Fibroblast of skin of abdomen (primary cell): ENCODE data around the gene AGPS.
"Not testable (repeated sequence)": the region's sequence is repeated elsewhere in the genome, so short reads cannot be mapped to it uniquely, and the experiment has no call there.

Experiments
- DNase-seq: peaks from one replicate; pipeline ENCODE4 v3.0.0-alpha.2; 2013

Gene AGPS

GRCh38 chr2:177422271-177422670 lies 29.7 kb downstream of the AGPS start:
- peak; percentile 59 for DNase-seq

- not testable (repeated sequence) for DNase-seq
Observed at GRCh38 chr2:177424120-177424519, 31.5 kb downstream of the AGPS start.

GRCh38 chr2:177424620-177425019 lies 32.0 kb downstream of the AGPS start:
- DNase-seq: not testable (repeated sequence)

GRCh38 chr2:177427316-177427715 lies 34.7 kb downstream of the AGPS start:
- no peak for DNase-seq

GRCh38 chr2:177427936-177428335 lies 35.4 kb downstream of the AGPS start:
- DNase-seq: not testable (repeated sequence)

- DNase-seq: peak; percentile 98
Observed at GRCh38 chr2:177429688-177430325, 37.2 kb downstream of the AGPS start.

GRCh38 chr2:177430411-177430810 lies 37.8 kb downstream of the AGPS start:
- DNase-seq: peak; percentile 52

- not testable (repeated sequence) for DNase-seq
Observed at GRCh38 chr2:177431111-177431725, 38.6 kb downstream of the AGPS start.

GRCh38 chr2:177432703-177433102 lies 40.1 kb downstream of the AGPS start:
- DNase-seq: no peak

- no peak for DNase-seq
Observed at GRCh38 chr2:177433402-177433801, 40.8 kb downstream of the AGPS start.

GRCh38 chr2:177434475-177434874 lies 41.9 kb downstream of the AGPS start:
- no peak for DNase-seq

GRCh38 chr2:177445200-177445599 lies 52.6 kb downstream of the AGPS start:
- DNase-seq: no peak

- DNase-seq: no peak
Observed at GRCh38 chr2:177448031-177448430, 55.5 kb downstream of the AGPS start.

GRCh38 chr2:177449159-177449558 lies 56.6 kb downstream of the AGPS start:
- no peak for DNase-seq

- no peak for DNase-seq
Observed at GRCh38 chr2:177455187-177455586, 62.6 kb downstream of the AGPS start.

- not testable (repeated sequence) for DNase-seq
Observed at GRCh38 chr2:177459756-177460155, 67.2 kb downstream of the AGPS start.

GRCh38 chr2:177460973-177461585 lies 68.5 kb downstream of the AGPS start:
- peak; percentile 28 for DNase-seq

GRCh38 chr2:177464549-177464948 lies 72.0 kb downstream of the AGPS start:
- DNase-seq: no peak

- DNase-seq: no peak
Observed at GRCh38 chr2:177465400-177466138, 73.0 kb downstream of the AGPS start.

- no peak for DNase-seq
Observed at GRCh38 chr2:177466337-177467195, 74.0 kb downstream of the AGPS start.

GRCh38 chr2:177467646-177468045 lies 75.1 kb downstream of the AGPS start:
- DNase-seq: peak; percentile 49

GRCh38 chr2:177471990-177472389 lies 79.4 kb downstream of the AGPS start:
- no peak for DNase-seq
